ENCODE measurements around the gene ZNF428.

The ZNF428 gene

GRCh38 chr19:43560687-43561086 is 58.7 kb downstream of the ZNF428 start:
- no peak for DNase-seq
